Activated T-cell treated with anti-CD3 and anti-CD28 coated beads for 4 hours (primary cell): ENCODE data around the gene LRRC53.

ENCODE experiments used
- DNase-seq: peaks from one replicate; pipeline ENCODE4 v3.0.0-alpha.2; 2020

LRRC53 gene

DNA sequence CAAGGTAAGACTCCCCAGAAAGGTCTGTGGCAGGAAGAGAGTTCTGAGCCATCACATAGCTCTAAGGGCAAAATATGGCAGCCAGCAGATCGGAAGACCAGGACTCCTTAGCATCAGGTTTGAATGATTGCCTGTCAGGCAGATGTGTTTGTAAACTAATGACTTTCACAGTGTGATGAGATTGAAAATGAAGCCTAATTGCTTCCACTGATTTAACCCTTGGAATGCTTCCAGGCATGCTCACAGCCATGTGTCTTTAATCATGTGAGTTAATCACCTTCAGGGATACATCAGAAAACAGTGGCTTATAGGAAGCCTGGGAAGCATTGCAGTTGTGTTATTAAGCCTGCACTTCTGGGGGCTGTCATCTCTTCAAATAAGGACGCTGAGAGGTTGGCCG is 82.8 kb downstream of the LRRC53 start:
- DNase-seq = no peak

DNA sequence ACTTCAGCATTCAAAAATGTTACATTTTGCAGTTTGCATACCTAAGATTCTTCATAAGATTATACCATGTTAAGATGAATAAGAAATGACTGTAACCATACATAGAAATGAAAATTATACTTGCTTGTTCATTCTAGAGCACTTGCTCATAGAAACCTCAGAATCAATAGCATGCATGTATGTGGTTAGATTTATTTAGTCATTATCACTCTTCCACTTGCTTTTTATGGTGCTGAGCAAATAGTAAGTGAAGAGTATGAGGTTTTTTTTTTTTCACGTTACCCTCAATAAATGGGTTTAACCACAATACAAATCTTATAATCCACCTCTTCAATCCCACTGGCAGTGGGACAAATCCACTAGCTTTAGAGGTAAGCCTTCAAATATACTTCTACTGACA is 84.7 kb downstream of the LRRC53 start:
- no peak for DNase-seq

DNA sequence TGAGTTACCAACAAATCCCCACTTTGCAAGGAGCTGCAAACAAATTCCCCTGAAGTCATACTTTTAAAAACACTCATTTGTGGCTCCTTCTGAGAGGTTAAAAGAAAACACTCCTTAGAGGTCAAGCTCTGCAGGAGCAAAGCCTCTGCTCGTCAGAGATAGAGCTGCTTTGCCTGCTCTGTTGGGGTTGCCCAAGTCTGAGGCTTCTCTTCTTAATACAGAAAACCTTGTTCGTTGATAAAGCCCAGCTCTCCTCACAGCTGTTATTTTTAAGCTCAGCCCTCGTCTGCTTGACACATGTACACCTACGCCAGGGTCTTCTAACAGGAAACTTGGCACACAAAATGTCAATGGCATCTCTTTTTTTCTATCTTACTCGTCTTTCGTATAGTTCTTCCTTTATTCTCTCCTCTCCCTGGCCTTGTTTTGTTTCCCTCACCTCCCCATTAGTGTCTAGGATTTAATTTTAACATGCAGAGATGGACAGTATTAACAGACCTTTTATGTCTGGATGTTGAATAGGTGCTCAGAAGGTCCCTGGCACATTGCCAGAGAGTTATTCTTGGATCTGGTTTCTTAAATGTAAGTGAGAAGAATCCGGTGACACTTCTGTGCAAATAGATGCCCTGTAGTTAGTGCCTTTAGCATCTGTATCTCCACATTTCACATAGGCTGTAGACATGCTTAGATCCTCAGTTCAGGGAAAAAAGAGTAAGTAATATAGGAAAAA is 86.0 kb downstream of the LRRC53 start:
- DNase-seq = no peak

DNA sequence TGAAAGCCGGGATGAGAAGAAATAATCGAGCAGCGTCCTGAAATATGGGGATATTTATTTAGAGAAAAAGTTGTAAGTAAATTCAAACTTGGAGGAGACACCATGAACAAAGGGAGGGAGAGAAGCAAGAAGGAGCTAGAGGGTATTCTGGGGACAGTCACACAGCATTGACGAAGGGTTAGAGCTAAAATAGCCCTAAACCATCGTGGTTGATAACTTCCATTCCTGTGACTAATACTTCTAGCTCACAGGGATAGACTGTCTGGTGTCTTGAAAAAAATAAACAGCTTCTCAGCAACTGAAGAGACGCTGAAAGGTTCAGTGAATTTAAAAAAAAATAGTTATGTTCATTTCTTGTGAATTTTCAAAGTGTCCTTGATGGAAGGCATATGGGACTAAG is 86.7 kb downstream of the LRRC53 start:
- DNase-seq = no peak

DNA sequence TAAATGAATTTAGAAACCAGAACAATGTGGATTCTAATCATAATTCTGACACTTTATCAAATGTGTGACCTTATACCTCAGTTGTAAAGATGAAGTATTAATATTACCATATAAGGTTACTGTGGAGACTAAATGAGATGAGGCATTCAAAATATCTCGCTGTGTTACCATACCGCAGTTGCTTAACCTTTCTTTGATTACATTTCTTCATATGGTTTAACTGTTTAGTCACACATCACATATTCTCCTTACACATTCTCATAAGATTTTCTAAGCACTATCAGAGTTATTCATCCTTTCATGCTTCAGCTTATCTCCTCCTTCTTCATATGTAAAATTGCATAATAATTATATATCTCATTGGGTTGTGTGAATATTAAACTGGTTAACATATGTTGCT is 88.9 kb downstream of the LRRC53 start:
- no peak for DNase-seq

DNA sequence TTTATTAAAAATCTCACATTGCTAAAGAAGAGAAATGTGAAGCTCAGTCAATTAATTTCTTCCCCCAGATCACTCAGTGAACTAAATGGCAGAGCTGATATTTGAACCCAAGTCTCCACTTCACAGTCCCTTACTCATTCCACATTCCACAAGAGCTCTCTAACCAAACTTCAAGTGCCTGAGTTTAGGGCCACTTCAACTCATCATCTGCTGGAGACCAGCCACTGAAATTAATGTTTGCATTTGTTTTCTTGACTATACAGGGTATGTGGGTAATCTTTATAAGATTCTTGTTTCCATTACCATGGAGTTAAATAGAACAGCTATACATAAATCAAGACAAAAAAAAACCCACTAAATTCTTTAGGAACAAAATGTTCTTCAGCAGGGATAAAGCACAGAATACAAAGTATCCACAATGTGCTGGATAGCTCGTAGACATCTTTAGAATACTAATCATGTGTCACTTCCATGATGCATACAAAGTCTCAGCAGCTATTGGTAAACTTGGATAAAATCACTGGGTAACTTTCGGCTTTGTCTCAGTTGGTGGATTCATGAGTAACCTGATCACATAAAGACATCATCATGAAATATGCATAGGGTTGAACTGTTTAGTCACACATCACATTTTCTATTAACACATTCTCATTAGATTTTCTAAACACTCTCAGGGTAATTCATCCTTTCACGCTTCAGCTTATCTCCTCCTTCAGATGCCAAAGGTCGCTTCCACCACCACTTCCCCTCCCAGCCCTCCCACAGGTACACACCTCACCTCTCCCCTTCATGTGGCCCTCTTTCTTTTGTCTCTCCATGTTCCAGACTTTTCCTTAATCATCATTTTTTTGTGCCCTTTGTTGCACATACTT is 89.8 kb downstream of the LRRC53 start:
- no peak for DNase-seq

DNA sequence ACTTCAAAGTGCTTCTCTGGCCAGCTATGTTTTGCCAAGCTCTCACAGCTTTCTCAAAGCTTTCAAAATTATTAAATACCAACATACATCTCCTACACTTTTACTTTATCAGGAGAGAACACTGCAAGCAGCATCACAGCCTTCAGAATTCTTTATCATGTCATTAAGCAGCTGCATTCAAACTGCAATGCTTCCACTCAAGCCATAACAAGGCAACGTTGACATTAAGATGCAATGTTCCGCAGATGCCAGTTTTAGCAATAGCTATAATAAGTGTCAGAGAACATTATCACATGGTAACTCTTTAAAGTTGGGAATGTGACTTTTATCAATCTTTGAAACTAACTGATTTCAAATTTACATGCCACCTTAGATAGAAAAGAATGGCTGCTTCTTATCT is 91.9 kb downstream of the LRRC53 start:
- no peak for DNase-seq
